Measurements from ENCODE around the gene RCOR1.
"Not testable (repeated sequence)": the region's sequence is repeated elsewhere in the genome, so short reads cannot be mapped to it uniquely, and the experiment has no call there.

The RCOR1 gene

DNA sequence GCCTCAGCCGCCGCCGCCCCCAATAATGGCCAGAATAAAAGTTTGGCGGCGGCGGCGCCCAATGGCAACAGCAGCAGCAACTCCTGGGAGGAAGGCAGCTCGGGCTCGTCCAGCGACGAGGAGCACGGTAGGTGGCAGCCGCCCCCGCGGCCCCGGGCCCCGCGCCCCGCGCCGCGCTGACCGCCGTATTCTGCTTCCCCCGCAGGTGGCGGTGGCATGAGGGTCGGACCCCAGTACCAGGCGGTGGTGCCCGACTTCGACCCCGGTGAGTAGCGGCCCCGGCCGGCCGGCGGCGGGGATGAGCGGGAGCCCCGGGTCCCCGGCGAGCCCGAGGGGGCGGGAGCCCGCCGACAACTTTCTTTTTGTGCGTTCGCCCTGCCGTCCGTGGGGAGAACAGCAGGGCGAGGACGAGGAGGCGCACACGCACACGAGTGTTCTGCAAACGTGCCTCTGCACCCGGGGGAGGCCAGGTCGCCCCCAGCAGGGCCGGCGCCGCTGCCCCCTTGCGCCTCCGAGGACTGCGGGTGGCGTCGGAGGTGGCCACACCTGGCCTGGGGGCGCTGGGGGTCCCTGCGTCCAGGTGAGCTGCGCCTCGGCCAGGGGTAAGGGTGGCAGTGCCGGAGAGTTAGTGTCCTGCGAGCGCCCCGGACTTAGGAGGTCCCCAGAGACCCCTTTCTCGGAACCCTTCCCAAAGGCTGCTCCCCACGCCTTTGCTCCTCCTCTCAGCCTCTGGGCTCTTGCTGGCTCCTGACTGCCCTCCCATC lies 794 bp downstream of the RCOR1 start:
- DNase-seq (ENCODE audit: low spot score), result no peak

DNA sequence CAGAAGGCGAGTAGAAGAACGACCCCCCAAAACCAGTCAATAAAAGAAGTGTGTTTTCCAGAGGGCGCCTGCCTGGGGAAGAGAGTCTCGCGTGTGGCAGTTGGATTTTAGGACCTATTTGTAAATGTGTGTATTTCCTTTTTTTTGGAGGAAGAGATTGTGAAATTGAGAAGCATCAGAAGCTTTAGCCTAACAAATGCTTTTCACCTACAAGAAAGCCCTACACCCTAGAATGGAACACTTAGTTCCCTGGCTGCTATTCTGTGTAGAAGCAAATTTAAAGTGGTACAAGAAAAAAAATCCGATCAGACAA lies 1.3 kb downstream of the RCOR1 start:
- no peak for DNase-seq (ENCODE audit: low spot score)

DNA sequence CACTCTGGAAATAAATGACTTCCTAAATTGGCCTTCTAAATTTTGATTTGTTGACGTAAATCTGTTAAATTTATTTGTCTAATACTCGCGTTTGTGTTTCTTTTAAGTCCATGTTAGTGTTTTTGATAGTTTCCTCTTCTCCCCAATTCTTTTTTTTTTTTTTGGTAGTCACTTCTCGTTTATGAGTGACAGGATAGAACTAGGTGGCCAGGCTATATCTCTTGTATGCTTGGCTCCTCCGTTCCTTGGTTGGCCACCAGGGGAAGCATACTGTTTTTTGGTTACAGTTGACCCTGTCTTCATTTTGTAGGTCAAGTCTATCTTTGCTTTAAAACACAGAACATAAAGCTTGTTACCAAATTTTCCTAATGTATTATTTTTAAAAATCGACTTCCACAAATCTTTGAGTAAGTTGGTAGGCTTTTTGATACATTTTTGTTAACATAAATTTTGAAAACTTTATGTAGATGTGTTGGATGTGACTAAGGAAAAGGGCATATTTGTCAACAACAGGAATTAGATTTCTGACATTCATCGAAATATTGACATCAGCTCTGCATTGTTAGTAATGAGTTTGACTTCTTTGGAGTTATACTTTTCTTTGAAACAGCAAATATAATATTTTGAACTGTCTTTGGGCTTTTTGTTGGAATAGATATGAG lies 2.2 kb downstream of the RCOR1 start:
- no peak for DNase-seq (ENCODE audit: low spot score)

DNA sequence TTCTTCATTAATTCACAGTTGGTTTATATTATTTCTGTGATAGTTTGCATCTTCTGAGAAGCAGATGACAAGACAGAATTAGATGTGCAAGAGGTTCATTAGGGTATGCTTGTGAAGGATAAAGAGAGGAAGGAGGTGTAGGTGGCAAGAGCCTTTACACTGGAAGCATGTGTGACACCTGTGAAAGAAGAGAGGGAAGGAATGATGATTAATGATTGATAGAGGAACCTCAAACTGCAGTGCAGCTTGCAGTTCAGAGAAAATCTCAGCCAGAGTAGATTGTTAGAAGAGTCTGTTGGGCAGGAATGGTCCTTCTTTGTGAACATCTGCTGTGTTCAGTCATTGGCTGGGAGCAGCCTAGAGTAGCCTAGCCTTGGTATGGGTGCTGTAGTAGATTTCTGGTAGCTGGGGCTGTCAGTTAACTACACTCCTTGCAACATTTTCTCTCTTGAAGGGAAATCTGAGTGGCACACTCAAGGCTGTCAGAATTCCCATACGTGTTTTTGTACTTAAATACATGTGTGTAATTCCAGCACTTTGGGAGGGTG lies 9.0 kb downstream of the RCOR1 start:
- no peak for DNase-seq (ENCODE audit: low spot score)

DNA sequence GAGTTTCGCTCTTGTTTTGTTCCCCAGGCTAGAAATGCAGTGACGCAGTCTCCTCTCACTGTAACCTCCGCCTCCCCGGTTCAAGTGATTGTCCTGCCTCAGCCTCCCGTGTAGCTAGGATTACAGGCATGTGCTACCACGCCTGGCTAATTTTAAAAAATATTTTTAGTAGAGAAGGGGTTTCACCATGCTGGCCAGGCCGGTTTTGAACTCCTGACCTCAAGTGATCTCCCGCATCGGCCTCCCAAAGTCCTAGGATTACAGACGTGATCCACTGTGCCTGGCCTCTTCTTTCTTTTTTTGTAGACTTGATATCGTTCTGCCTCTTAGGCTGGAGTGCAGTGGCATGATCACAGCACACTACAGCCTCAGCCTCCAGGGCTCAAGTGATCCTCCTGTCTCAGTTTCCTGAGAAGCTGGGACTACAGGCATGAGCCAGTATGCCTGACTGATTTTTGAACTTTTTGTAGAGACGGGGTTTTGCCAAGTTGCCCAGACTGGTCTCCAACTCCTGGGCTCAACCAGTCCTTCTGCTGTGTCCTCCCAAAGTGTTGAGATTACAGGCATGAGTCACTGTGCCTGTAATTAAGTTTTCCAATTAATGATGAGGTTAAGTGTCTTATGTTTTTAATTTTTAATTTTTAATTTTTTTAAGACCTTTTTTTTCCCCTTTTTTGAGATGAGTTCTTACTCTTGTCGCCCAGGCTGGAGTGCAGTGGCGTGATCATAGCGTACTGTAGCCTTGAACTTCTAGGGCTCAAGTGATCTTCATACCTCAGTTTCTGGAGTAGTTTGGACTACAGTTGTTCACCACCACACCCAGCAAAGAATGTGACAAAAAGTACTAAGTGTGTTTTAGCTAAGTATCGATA lies 10.2 kb downstream of the RCOR1 start:
- DNase-seq (ENCODE audit: low spot score), result no peak

DNA sequence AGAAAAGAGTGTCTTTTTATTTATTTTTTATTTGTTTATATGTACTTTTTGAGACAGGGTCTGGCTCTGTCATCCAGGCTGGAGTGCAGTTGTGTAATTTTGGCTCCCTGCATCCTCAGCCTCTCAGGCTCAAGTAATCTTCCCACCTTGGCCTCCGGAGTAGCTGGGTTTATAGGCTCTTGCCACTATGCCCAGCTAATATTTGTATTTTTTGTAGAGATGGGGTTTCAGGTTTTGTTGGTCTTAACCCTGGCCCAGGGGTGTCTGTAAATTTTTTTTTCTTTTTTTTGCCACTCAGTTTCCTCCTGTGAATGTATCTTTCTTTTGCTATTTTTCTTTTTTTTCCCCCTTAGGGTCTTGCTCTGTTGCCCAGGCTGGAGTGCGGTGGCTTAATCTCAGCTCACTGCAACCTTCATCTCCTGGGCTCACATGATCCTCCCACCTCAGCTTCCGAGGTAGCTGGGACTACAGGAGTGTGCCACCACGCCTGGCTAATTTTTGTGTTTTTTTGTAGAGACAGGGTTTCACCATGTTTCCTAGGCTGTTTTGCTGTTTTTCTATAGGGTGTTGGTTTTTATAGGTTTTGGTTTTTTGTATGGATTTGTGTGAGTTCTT lies 11.0 kb downstream of the RCOR1 start:
- DNase-seq (ENCODE audit: low spot score), result no peak

DNA sequence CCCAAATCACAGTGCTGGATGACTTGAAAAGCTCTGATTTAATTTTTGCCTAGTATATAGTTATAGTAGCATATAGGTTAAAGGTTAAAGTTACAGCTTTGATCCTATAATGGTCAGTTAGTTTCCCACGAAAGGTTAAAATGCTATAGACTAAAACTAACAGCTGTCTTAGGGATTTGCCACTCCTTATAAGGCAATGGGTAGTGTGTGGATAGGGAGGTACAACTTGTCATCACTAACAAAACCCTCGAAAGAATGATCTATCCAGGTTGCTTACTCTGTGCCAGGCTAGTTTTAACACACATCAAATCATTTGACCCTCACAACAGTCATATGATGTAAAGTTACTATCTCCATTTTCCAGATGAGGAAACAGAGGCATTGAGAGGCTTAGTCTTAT lies 11.7 kb downstream of the RCOR1 start:
- DNase-seq (ENCODE audit: low spot score), result no peak

DNA sequence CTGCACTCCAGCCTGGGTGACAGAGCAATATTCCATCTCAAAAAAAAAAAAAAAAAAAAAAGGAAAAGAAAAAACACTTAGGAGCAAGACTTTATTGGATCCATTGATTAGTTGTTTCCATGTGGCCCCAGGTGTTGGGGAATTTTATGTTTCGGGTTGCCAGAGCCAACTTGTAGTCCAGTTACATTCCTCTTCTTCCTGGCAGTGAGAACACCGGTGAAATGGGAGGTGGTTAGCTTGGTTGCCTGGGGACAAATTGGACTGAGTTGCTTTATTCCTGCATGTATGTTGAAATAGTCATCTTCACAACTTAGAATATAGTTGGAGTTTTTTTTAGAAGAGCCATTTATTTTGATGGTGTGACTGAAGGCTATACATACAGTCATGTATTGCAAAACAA lies 12.6 kb downstream of the RCOR1 start:
- DNase-seq (ENCODE audit: low spot score), result no peak

DNA sequence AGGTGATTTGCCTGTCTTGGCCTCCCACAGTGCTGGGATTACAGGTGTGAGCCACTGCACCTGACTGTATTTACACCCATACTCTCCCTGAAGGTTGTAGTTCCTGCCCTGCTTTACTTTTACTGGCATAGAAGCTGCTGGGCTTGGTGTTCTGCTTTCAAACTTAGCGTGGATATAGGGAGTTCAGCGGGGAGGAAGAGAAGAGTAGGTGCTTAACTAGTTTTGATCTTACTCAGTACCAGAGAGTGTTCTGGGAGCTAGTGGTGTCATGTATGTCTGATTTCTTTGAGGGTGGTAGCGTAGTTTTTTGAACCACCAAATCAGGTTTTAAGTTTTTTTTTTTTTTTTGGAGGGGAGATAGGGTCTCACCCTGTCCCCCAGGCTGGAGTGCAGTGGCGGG lies 13.8 kb downstream of the RCOR1 start:
- DNase-seq (ENCODE audit: low spot score), result no peak

DNA sequence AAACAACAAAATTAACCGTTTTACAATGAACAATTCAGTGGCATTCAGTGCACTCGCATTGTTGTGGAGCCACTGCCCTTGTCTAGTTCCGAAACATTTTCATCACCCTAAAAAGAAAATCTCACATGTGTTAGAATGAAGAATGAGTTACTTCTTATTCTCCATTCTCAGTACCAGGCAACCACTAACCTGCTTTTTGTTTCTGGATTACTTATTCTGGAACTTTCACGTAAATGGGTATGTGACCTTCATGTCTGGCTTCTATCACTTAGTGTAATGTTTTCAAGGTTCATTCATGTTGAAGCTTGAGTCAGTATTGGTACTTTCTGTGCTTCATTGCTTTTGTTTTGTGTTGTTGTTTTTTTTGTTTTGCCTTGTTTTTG lies 15.6 kb downstream of the RCOR1 start:
- DNase-seq (ENCODE audit: low spot score), result no peak

DNA sequence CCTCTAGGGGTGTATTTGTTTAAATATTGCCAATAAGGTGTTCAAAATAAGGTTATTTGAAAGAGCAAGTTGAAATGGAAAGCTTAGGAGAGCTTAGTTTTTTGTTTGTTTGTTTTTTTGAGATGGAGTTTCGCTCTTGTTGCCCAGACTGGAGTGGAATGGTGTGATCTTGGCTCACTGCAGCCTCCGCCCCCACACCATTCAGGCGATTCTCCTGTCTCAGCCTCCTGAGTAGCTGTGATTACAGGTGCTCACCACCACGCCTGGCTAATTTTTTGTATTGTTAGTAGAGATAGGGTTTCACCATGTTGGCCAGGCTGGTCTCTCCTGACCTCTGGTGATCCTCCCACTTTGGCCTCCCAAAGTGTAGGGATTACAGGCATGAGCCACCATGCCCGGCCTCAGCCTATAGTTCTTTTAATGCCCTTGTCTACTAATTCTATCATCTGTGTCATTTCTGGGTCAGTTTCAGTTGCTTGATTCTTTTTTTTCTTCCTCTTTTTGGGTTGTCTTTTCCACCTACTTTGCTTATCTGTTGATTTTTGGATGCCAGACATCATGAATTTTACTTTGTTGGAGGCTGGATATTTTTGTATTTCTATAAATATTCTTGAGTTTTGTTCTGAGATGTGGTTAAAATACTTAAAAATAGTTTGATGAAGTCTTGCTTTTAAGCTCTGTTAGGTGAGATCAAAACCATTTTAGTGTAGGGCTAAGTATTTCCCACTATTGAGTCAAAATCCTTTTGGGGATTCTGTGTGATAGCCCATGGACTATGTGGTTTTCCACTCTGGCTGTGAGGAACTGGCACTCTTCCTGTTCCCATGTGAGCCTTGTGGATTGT lies 18.7 kb downstream of the RCOR1 start:
- DNase-seq (ENCODE audit: low spot score), result no peak

DNA sequence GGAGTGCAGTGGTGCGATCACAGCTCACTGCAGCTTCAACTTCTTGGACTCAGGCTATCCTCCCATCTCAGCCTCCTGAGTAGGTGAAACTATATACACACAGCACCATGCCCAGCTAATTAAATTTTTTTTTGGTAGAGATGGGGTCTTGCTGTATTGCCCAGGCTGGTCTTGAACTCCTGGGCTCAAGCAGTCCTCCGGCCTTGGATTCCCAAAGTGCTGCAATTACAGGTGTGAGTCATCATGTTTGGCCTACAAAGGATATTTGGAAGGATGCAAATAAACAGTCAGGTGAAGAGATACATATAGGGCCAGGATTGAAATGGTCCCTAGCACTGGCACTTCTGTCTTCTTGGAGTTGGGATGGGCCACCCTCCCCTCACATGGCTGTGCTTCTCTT lies 23.9 kb downstream of the RCOR1 start:
- DNase-seq (ENCODE audit: low spot score), result no peak

DNA sequence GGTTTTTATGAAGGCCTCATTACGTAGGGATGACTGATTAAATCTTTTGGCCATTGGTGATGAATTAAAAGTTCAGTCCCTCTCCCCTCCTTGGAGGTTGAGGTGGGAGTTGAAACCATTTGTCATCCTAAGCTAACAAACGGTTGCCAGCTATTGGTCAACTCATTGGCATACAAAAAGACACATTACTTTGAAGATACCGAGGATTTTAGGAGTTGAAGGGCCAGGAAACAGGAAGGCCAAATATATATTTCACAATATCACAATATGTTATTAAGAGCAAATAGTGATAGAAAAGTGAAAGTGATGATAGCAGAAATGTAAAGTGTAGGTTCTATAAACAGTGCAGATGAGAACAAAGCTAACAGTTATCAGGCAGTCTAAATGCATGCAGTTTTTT lies 24.4 kb downstream of the RCOR1 start:
- DNase-seq (ENCODE audit: low spot score), result no peak

DNA sequence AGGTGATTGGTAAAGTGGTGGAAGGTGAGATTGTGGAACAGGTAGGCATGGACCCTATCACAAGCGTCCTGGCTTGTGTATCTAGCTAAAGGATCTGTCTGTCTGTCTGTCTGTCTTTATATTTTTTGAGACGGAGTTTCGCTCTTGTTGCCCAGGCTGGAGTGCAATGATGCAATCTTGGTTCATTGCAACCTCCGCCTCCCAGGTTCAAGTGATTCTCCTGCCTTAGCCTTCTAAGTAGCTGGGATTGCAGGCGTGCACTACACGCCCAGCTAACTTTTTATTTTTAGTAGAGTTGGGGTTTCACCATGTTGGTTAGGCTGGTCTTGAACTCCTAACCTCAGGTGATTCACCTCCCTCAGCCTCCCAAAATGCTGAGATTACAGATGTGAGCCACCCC lies 26.6 kb downstream of the RCOR1 start:
- DNase-seq (ENCODE audit: low spot score), result not testable (repeated sequence)

DNA sequence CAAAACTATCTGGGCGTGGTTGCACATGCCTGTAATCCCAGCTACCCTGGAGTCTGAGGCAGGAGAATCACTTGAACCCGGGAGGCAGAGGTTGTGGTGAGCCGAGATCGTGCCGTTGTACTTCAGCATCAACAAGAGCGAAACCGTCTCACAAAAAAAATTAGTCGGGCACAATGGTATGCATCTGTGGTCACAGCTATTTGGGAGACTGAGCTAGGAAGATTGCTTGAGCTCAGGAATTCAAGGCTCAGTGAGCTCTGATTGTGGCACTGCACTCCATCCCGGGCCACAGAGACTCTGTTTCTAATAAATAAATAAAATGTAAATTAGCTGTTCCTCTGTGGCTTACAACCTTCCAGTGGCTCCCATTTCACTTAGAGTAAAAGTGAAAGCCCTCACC lies 28.0 kb downstream of the RCOR1 start:
- no peak for DNase-seq (ENCODE audit: low spot score)

DNA sequence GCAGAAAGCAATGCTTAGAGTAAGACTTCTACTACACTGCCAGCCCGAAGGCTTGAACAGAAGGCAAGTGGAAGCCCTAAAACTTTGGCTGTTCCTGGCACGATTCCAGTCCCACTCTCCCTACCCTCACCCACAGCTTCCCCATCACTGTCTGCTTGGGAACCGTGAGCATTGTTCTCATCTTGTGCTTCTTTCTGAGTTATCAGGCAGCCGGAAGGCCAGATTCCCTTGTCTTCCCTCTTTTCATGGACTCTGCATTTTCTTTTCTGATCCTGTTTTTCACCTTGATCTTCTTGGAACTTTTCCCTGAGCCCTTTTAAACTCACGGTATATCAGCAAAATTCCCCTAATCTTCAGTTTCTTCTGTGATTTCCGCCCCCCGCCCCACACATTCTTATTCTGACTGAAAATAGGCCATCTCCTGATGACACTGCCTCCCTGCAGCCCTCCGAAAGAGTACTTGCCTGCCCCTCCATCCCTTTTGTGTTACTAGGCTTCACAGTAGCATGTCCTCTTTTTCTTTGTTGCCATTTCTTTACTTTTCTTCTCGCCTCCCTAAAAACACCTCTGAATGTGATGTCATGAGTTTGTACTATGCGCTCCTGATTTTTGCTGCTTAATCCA lies 29.9 kb downstream of the RCOR1 start:
- DNase-seq (ENCODE audit: low spot score), result no peak

DNA sequence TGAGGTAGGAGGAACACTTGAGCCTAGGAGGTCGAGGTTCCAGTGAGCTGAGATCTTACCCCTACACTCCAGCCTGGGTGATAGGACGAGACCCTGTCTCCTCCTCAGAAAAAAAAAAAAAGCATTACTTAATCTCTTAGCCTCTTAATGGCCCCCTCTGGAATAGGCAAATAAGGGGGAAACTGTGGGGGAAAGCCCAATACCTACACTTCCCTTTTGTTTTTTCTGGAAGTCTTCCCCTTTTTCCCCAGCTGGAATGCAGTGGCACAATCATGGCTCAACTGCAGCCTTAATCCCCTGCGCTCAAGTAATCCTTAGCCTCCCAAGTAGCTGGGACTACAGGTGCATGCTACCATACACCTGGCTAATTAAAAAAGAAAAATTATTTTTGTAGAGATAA lies 32.2 kb downstream of the RCOR1 start:
- DNase-seq (ENCODE audit: low spot score), result no peak

DNA sequence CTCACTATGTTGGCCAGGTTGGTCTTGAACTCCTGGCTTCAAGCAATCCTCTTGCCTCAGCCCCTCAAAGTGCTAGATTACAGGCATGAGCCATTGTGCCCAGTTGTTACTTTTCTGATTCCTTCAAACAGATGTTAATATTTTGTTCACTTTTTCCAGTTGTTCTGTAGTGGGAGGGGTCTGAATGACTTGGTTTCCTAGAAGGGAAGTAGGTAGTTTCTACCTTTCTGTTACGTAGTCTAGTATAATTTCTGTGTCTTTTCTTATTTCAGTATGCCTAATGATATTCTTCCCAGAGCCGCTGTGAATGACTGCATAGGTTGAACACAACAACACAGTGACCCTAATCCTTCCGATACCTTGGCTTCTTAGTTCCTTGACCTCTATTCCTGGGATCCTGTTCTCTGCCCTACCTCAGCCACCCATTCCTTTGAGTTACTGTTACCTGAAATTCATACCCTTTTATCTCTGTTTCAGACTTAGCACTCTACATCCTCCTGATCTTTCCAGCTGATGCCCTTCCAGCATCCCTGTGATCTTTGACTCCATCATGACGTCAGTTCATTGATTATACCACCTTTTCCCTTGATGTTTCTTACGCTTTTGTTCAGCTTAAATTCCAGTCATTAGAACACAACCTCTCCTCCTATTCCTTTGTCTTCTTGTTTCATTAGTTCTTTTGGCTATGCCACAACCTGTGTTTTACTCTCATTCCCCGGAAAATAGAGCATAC lies 33.3 kb downstream of the RCOR1 start:
- DNase-seq (ENCODE audit: low spot score), result no peak

DNA sequence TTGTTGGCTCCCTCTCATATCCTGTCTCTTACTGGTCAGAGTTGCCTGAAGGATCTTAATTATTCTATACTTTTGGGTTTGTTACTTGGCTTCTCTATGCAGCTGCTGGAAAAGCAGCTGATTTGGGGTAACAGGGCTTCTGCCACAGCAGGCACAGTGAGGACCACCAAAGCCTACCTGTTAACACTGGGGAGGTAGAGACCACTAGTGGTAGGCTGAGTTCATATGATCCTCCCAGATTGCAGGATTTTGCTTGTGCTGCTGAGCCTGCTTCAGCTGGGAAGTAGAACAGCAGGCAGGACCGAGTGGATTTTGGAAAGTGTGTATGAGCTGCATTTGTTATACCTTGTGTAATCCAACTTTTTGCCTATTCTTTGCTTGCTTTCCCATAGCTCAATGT lies 34.1 kb downstream of the RCOR1 start:
- DNase-seq (ENCODE audit: low spot score), result no peak

DNA sequence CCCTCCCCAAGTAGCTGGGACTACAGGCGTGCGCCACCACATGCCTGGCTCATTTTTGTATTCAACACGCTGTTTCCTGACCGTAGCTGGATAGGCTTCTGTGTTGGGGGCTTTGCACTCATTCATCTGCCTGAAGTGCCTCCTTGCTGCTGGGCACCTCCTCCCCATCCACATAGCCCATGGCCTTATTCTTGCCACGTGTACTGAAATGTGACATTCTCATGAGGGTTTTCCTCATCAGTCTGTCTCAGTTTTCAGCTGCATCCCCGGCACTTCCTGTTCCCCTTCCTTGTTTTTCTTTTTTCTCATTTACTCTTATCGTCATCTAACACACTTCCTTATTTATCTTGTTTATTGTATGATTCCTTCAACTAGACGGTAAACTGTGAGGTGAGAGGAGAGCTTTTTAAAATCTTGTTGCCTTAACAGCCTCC lies 36.6 kb downstream of the RCOR1 start:
- DNase-seq (ENCODE audit: low spot score), result no peak

Measured in left forelimb (tissue), 1 donor.